ENCODE data around the gene FARSB.

- TF ChIP-seq POLR2A (IDR thresholded peaks at IDR 0.05): no peak
- TF ChIP-seq, protein P1, sequence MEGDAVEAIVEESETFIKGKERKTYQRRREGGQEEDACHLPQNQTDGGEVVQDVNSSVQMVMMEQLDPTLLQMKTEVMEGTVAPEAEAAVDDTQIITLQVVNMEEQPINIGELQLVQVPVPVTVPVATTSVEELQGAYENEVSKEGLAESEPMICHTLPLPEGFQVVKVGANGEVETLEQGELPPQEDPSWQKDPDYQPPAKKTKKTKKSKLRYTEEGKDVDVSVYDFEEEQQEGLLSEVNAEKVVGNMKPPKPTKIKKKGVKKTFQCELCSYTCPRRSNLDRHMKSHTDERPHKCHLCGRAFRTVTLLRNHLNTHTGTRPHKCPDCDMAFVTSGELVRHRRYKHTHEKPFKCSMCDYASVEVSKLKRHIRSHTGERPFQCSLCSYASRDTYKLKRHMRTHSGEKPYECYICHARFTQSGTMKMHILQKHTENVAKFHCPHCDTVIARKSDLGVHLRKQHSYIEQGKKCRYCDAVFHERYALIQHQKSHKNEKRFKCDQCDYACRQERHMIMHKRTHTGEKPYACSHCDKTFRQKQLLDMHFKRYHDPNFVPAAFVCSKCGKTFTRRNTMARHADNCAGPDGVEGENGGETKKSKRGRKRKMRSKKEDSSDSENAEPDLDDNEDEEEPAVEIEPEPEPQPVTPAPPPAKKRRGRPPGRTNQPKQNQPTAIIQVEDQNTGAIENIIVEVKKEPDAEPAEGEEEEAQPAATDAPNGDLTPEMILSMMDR (IDR thresholded peaks at IDR 0.05): no peak
These were observed 111.2 kb downstream of the FARSB start for GRCh38 chr2:222544661-222545060.
